A549 treated with DMSO at 1 μM for 4 hours (cell line): ENCODE results near the gene GOLGA8F. TPM values are rescaled to one million over a fixed set of nuclear protein-coding genes. Genes with fewer than 3 reads are reported as not detected.

Source experiments
- total RNA-seq: library from RNA; stranded (reverse); fragments of 200-300 nt; extraction: Qiagen RNA extraction; gene quantifications from 5 replicates; pipeline ENCODE4 v1.2.3, GENCODE V29; 2022; ENCODE audit warnings: low read depth

GOLGA8F gene, protein sequence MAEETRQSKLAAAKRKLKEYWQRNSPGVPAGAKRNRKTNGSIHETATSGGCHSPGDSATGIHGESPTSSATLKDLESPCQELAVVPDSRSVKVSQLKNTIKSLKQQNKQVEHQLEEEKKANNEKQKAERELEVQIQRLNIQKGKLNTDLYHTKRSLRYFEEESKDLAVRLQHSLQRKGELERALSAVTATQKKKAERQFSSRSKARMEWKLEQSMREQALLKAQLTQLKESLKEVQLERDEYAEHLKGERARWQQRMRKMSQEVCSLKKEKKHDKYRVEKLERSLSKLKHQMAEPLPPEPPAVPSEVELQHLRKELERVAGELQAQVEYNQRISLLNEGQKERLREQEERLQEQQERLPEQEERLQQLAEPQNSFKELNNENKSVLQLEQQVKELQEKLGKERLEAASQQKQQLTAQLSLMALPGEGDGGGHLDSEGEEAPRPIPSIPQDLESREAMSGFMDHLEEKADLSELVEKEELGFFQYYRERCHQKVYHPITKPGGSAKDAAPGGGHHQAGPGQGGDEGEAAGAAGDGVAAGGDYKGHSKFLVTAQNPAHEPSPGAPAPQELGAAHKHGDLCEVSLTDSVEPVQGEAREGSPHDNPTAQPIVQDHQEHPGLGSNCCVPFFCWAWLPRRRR
- not detected in 5 replicates for total RNA-seq

DNA sequence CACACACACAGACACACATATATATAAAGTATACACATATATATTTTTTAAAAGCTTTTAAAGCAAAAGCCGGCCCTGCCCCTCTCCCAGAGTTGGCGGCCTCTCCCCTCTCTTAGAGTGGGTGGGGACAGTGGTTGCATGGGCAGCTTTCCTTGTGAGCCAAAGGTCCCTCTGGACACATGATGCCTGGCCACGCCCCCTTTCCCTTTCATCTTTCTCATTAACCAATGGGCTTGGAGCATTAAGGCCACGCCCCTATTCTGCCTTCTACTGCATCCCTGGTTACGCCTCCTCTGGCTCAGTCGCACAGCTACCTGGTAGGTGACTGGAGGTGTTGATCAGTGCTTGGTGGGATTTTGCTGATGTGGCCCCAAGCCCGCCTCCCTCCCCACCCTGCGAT is at the start of gene GOLGA8F:
Gene GOLGA8F (plus strand): TSS at position 301 of the 400 bp plus-strand sequence. CDS start 98 bp downstream, at position 399.

DNA sequence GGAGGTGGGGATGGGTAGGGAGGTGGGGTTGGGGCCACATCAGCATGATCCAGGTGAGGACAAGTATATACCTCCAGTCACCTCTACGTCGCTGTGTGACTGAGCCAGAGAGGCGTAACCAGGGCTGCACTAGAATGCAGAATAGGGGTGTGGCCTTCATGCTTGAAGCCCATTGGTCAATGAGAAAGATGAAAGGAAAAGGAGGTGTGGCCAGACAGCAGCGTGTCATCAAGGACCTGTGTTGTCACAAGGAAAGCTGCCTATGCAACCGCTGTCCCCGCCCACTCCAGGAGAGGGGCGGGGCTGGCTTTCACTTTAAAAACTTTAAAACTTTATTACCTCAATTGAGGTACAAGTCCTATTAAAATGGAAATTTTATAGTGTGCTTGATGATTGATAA is 20.5 kb upstream of the GOLGA8F start, which contains the start of gene GOLGA6L24:
Gene GOLGA6L24 (minus strand): TSS at position 101 of the 400 bp plus-strand sequence. CDS start 61 bp downstream, at position 40.

Other genes with a start within 250 kb of the GOLGA8F start
- gene HERC2, start 56.5 kb upstream of the GOLGA8F start, total RNA-seq: 39.8 to 56.4 TPM (median 48.8 TPM) in 5 replicates
- not detected in 5 replicates for gene GOLGA6L24, start 20.6 kb upstream of the GOLGA8F start, total RNA-seq
- gene GOLGA8G, start 154.3 kb downstream of the GOLGA8F start, total RNA-seq: 0.04 TPM in 1 of 5 replicates, not detected in the others
- gene GOLGA6L25, start 174.9 kb downstream of the GOLGA8F start, total RNA-seq: not detected in 5 replicates